Activated T-cell treated with anti-CD3 and anti-CD28 coated beads, Interleukin-2, amount 50 U/mL, for 48 hours (primary cell): ENCODE results near the gene CELSR1.
A peak's percentile ranks its signal among the peaks of the same experiment; 100 is the strongest.

ENCODE experiments used
- DNase-seq, 2 experiments: peaks; one replicate each; pipeline ENCODE4 v3.0.0-alpha.2; 2020

CELSR1 gene

DNA sequence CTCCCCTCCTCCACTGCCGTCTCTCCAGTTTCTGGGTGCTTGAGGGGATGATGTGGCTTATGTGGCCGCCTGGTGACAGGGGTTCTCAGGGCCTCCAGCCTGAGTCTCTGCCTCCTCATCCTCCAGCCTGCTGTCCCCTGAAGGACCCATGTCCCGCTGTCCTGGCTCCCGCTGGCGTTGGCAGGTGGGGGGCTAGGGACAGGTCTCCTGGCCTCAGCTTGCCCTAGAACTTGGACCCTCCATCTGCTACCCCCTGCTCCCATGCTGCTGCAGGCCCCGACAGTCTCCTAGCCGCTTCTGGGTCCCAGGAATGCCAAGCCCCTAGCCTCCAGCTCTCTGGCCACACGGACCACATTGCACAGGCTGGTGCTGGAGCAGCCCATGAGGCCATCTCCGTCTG is 13.9 kb upstream of the CELSR1 start:
- no peak for DNase-seq

DNA sequence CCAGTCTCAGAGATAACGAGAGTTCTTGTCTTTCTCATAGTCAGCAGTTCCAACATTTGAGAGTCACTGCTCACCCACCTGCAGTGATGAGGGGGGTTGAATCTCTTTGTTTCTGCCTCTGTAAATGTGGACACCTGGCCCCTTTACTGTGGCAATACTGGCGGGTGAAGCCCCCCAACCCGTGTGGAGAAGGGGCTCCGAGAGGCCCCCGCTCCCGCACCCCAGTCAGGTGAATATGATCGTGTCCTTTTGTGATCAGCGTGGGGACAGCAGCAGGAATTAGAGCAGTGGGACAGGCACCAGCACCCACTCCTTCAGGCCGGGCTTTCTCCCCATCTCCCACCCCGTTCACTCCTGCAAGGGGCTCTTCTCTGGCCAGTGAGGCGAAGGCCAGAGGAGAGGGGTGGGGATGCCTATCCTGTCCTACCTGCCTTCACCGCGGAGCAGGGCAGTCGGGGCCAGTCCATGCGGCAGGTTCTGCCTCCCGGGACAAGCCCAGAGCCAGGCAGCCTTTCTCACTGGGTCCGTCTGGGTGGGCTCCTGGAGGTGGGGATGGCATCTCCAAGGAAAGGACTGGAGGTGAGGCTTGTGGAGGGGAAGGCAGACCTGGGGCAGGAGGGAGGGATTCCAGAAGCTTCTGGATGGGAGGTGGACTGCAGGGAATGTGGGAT is 12.7 kb upstream of the CELSR1 start:
- no peak for DNase-seq

GRCh38 chr22:46549563-46549840 is 12.1 kb upstream of the CELSR1 start:
- no peak for DNase-seq

DNA sequence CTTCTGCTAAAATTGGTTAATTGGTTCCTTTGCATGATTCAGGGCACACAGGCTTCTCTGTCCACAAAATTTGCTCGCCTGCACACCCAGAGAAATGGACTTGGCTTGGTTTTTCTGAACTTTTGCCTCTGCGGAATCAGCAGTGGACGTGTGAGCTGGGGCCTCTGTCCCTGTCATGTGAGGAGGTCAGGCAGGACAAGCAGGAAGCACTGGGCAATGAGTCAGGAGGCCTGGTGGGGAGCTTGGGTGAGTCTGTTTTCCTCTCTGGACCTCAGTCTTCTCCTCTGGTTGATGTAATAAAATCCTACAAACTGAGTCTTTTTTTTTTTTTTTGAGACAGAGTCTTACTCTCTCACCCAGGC is 10.4 kb upstream of the CELSR1 start:
- no peak for DNase-seq

- no peak for DNase-seq
These were observed 9.9 kb upstream of the CELSR1 start for GRCh38 chr22:46547179-46547882.

GRCh38 chr22:46546466-46547178 is 9.2 kb upstream of the CELSR1 start:
- no peak for DNase-seq

DNA sequence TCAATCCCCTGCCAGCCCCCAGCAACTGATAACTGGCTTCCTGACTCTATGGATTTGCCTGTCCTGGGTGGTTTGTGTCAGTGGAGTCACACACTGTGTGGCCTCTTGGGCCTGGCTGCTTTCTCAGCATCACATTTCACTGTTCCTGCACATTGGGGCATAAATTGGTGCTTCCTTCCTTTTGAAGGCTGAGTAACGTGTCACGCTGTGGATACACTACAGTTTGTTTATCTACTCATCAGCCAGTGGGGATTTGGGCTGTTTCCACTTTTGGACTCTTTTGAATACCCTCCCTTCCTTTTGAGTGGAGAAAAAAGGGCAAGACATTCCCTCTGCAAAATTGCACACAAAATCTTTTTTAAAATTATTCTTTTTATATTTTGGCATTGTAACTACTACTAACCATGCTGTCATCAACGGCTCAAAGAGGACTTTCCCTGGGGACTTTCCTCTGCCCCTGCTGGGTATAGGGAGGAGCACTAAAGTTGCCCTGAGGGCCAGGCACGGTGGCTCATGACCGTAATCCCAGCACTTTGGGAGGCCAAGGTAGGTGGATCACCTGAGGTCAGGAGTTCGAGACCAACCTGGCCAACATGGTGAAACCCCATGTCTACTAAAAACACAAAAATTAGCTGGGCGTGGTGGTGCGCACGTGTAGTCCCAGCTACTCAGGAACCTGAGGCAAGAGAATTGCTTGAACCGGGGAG is 7.8 kb upstream of the CELSR1 start:
- DNase-seq, result no peak

GRCh38 chr22:46542011-46542985 is 4.9 kb upstream of the CELSR1 start:
- peak; percentile 80 to 86 for DNase-seq

- no peak for DNase-seq
These were observed 4.1 kb upstream of the CELSR1 start for GRCh38 chr22:46541536-46541935.

DNA sequence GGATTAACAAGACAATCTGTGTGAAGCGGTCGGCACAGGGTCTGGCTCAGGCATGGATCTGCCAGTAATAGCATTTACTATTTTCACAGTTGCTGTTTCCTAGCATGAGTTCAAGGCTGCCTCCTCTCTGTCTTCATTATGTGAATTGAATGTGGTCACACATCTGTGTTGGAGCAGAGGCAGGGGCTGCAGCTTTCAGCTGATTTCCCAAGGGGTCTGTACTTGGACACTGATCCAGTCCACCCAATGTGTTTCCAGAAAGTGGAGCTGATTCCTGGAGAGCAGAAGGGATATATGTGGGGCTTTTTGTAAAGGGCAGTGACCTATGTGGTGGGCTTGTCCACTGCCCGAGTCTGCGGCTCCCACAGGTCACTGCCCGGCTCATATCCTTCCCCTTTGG is 3.5 kb upstream of the CELSR1 start:
- no peak for DNase-seq

GRCh38 chr22:46539169-46539568 is 1.7 kb upstream of the CELSR1 start:
- no peak for DNase-seq

- DNase-seq, result peak; percentile 54 to 55
These were observed 1.4 kb upstream of the CELSR1 start for GRCh38 chr22:46538814-46539160.

GRCh38 chr22:46537946-46538813 is 760 bp upstream of the CELSR1 start:
- DNase-seq, result peak in 1 of 2 experiments; percentile 31

DNA sequence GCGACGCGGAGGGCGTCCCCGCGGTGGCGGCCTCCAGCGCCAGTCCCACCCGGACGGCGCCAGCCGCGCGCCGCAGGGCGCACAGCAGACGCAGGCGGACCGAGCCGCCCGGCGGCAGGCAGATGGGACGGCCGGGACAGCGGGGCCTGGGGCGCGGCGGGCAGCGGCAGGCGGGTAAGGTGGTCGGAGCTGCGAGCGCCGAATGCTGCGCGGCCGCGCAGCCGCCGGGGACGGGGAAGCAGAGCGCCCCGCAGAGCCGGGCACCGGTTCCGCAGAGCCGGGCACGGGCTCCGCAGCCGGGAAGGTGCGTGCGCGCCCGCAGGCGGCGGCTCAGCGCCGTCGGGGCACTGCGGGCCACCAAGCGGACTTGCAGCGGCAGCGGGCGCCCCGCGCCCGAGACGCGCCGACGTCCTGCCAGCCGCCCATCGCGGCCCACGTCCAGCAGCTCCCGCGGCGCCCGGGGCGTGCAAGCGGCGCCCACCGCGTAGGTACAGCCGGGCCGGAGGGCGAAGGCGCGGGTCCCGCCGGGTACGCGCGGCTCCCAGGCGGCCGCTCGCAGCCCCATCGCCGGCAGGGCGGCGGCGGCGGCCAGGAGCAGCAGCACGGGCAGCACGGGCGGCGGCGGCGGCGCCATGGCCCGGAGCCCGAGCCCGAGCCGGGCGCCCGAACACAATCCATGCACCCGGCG is 739 bp downstream of the CELSR1 start:
- DNase-seq, result peak in 1 of 2 experiments; percentile 31

DNA sequence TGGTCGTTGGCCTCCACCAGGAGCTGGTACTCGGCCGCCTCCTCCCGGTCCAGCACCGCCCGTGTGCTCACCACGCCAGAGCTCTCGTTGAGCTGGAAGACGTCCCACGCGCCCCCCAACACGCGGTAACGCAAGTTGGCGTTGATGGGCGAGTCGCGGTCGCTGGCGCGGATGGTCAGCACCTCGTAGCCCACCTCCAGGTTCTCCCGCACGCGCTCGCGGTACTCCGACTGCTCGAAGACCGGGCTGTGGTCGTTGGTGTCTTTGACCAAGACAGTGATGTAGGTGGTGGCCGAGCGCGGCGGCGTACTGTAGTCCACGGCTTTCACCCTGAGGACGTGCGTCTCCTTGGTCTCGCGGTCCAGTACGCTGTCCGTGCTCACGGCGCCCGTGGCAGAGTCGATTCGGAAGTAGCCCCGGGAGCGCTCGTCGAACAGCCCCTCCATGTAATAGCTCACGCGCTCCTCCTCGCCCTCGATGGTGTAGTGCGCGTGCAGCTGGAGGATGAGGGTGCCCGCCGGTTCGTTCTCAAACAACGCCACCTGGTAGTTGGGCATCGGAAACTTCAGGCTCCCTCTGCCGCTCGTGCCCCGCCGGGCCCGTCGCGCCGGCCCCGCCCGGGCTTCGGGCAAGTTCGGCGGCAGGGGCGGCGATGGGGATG is 1.4 kb downstream of the CELSR1 start:
- no peak for DNase-seq

DNA sequence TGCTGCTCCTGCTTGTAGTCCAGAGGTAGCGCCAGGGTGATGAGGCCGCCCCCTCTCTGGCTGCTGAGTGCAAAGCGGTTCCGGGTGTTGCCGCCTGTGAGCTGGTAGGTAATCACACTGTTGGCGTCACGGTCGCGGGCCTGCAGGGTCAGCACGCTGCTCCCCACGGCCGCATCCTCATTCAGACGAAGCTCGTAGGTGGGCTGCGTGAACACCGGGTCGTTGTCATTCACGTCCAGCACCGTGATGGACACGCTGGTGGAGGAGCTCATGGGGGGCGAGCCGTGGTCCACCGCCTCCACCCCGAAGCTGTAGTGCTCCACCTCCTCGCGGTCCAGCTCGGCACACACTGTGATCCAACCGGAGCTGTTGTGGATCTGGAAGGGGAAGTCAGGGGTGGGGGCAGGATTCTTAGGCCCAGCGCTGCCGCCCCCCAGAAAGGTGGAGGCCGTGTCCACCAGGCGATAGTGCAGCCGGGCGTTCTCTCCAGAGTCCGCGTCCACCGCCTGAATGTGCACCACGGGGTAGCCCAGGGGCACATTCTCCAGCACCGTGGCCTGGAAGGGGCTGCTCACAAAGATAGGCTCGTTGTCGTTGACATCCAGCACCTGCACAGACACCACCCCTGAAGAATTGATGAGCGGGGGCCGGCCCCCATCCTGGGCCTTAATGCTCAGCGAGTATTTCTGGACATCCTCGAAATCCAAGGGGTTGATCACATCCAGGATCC is 2.4 kb downstream of the CELSR1 start:
- DNase-seq, result no peak

- DNase-seq, result no peak
These were observed 3.1 kb downstream of the CELSR1 start for GRCh38 chr22:46534177-46534776.

DNA sequence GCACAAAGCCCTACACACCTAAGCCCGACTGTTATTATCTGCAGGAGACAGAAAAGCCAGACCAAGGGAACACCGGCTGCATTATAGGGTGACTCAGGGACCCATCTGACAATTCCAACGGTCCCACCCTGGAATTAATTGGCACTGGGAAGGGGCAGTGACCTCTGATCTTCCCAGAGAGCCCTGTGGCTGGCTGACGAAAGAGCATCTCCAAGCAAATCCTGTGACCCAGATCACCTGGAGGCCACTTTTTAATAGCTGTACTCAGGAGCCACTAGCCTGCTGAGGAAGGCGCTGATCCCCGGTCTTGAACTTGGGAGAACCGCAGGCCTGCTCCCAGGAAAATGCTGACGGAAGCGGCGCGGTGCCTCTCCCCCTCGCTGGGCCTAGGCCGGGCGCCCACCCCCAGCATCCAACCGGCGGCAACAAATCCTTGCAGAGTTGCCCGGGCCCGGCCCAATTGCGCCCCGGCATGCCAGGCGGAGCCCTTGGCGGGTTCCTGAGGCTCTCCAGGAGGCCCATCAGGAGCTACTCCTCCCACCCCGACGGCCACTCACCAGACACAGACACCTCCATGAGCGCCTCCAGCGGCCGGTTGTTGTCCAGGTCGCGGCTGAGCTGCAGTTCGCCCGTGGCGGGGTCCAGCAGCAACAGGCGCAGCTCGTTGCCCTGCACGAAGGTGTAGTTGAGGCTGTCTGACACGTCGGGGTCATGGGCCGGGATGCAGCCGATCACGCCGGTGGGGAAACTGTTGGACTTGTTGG is 4.2 kb downstream of the CELSR1 start:
- no peak for DNase-seq
